Uterus (tissue), 2 donors: ENCODE results near the gene CLCA1.

ENCODE experiments used
- POLR2A ChIP-seq, 2 donors: fragments of 450-650 bp; IDR thresholded peaks; one replicate each; pipeline ENCODE4 v1.6.1; 2016; ENCODE audit warnings: antibody characterized with exemption in 2 of 2, mild to moderate bottlenecking in 1 of 2, moderate library complexity in 1 of 2
- TF ChIP-seq, protein P1 (sequence below), 4 experiments: fragments of 200-600 bp in 2 of 4; fragments of 450-650 bp in 2 of 4; sonication (generic) in 2 of 4; IDR thresholded peaks; one replicate each; pipeline ENCODE4 v1.5.1; 2016 to 2019; ENCODE audit warnings: antibody characterized with exemption in 4 of 4, mild to moderate bottlenecking in 2 of 4, moderate library complexity in 1 of 4

DNA sequence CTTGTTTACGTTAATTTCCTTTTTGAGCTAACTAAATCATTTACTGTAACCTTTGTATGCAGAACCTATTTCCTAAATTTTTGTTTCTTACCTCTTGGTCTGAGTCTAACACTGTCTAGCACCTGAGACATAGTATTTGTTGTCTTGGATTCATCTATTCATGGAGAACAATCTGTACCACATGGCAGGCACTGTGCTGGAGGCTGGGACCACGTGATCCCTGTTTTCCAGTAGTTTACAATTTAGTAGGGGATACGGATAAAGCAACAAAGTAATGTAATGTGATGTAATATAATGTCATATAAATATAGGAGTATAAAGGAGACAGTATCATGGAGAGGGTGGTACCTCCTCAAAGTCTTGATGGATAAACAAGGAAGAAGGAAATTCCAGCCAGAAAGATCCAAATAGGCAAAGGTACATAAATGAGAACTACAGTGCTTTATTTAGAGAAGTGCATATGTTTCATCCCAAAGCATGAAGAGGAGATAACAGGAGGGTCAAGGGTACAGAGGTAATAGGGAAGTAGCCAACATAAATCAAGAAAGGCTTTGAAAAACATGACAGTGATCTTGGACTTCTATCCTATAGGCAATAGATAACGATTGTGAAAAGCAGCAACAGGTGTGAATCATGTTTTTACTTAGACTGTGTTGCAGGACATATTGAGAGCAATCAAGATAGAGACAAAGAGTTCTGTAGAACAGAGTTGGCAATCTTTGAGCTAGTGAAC lies 52.2 kb downstream of the CLCA1 start:
- TF ChIP-seq, protein P1, sequence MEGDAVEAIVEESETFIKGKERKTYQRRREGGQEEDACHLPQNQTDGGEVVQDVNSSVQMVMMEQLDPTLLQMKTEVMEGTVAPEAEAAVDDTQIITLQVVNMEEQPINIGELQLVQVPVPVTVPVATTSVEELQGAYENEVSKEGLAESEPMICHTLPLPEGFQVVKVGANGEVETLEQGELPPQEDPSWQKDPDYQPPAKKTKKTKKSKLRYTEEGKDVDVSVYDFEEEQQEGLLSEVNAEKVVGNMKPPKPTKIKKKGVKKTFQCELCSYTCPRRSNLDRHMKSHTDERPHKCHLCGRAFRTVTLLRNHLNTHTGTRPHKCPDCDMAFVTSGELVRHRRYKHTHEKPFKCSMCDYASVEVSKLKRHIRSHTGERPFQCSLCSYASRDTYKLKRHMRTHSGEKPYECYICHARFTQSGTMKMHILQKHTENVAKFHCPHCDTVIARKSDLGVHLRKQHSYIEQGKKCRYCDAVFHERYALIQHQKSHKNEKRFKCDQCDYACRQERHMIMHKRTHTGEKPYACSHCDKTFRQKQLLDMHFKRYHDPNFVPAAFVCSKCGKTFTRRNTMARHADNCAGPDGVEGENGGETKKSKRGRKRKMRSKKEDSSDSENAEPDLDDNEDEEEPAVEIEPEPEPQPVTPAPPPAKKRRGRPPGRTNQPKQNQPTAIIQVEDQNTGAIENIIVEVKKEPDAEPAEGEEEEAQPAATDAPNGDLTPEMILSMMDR (IDR thresholded peaks at IDR 0.05), result no peak
- no peak for TF ChIP-seq POLR2A (IDR thresholded peaks at IDR 0.05)
